OCI-M1 (cell line): ENCODE data around the gene ATAD3A.
"Not testable (repeated sequence)": the region's sequence is repeated elsewhere in the genome, so short reads cannot be mapped to it uniquely, and the experiment has no call there.

Experiments
- DNase-seq: peaks from one replicate; lab custom pipeline; 2025; lab: John Stamatoyannopoulos, UW

Gene ATAD3A

GRCh38 chr1:1511533-1512285 lies at the start of gene ATAD3A:
Gene ATAD3A, plus strand, starts transcription at chr1:1512162. Its CDS starts 107 bp downstream, at chr1:1512269.
- peak; percentile 98 for DNase-seq

- DNase-seq = no peak
These were observed 49.5 kb upstream of the ATAD3A start for GRCh38 chr1:1462318-1462966.

- DNase-seq = no peak
These were observed 48.6 kb upstream of the ATAD3A start for GRCh38 chr1:1463312-1463711.

- DNase-seq = not testable (repeated sequence)
These were observed 43.6 kb upstream of the ATAD3A start for GRCh38 chr1:1468196-1468985.

- peak; percentile 74 for DNase-seq
These were observed 41.2 kb upstream of the ATAD3A start for GRCh38 chr1:1470626-1471388.

GRCh38 chr1:1471389-1472052 lies 40.4 kb upstream of the ATAD3A start, which contains the start of gene ATAD3B:
Gene ATAD3B, plus strand, starts transcription at chr1:1471765. Its CDS starts 120 bp downstream, at chr1:1471885.
- DNase-seq = peak; percentile 93

- not testable (repeated sequence) for DNase-seq
These were observed 39.7 kb upstream of the ATAD3A start for GRCh38 chr1:1472053-1472876.

- DNase-seq = not testable (repeated sequence)
These were observed 36.0 kb upstream of the ATAD3A start for GRCh38 chr1:1476011-1476410.

- no peak for DNase-seq
These were observed 34.8 kb upstream of the ATAD3A start for GRCh38 chr1:1477206-1477605.

GRCh38 chr1:1479547-1480487 lies 32.1 kb upstream of the ATAD3A start:
- DNase-seq = no peak

GRCh38 chr1:1480488-1480867 lies 31.5 kb upstream of the ATAD3A start:
- DNase-seq = not testable (repeated sequence)

- not testable (repeated sequence) for DNase-seq
These were observed 30.2 kb upstream of the ATAD3A start for GRCh38 chr1:1481811-1482210.

GRCh38 chr1:1482856-1483255 lies 29.1 kb upstream of the ATAD3A start:
- no peak for DNase-seq

GRCh38 chr1:1483714-1484113 lies 28.2 kb upstream of the ATAD3A start:
- no peak for DNase-seq

GRCh38 chr1:1484976-1485750 lies 26.8 kb upstream of the ATAD3A start:
- not testable (repeated sequence) for DNase-seq

- not testable (repeated sequence) for DNase-seq
These were observed 26.1 kb upstream of the ATAD3A start for GRCh38 chr1:1485755-1486317.

- no peak for DNase-seq
These were observed 24.3 kb upstream of the ATAD3A start for GRCh38 chr1:1487701-1488100.

GRCh38 chr1:1489231-1489630 lies 22.7 kb upstream of the ATAD3A start:
- no peak for DNase-seq
